ENCODE results near the gene NAALADL2. TPM values are rescaled to one million over a fixed set of nuclear protein-coding genes. Genes with fewer than 3 reads are reported as not detected.

Gene NAALADL2
- total RNA-seq, 1 donor from 2014 or later, result 9.9 TPM

- Mint-ChIP-seq H3K36me3 (no peaks in the 10 kb centered on the region), H3K4me3 (no peak overlapping the region), H3K4me1 (ENCODE audit: unreplicated experiment) (no peaks in the 10 kb centered on the region), H3K9me3 (peaks cover 5% of the 10 kb centered on the region), H3K27me3 (no peaks in the 10 kb centered on the region), H3K27ac (no peak overlapping the region)
- TF ChIP-seq CTCF (conservative IDR thresholded peaks at IDR 0.05), result no peak
- DNase-seq (ENCODE audit: extremely low spot score, unreplicated experiment), result no peak
Measured at GRCh38 chr3:175598740-175599139, 739.6 kb downstream of the NAALADL2 start.

GRCh38 chr3:175601521-175601920 lies 742.4 kb downstream of the NAALADL2 start:
- no peaks in the 10 kb centered on the region for H3K36me3 Mint-ChIP-seq
- H3K27ac Mint-ChIP-seq, result no peak overlapping the region
- no peak overlapping the region for H3K4me3 Mint-ChIP-seq
- DNase-seq (ENCODE audit: extremely low spot score, unreplicated experiment), result no peak
- H3K9me3 Mint-ChIP-seq, result no peaks in the 10 kb centered on the region
- no peaks in the 10 kb centered on the region for H3K27me3 Mint-ChIP-seq
- H3K4me1 Mint-ChIP-seq (ENCODE audit: unreplicated experiment), result peaks cover 8% of the 10 kb centered on the region
- TF ChIP-seq CTCF (conservative IDR thresholded peaks at IDR 0.05), result no peak

GRCh38 chr3:175605851-175606250 lies 746.7 kb downstream of the NAALADL2 start:
- H3K27ac Mint-ChIP-seq, result no peak overlapping the region
- H3K4me3 Mint-ChIP-seq, result no peak overlapping the region

DNA sequence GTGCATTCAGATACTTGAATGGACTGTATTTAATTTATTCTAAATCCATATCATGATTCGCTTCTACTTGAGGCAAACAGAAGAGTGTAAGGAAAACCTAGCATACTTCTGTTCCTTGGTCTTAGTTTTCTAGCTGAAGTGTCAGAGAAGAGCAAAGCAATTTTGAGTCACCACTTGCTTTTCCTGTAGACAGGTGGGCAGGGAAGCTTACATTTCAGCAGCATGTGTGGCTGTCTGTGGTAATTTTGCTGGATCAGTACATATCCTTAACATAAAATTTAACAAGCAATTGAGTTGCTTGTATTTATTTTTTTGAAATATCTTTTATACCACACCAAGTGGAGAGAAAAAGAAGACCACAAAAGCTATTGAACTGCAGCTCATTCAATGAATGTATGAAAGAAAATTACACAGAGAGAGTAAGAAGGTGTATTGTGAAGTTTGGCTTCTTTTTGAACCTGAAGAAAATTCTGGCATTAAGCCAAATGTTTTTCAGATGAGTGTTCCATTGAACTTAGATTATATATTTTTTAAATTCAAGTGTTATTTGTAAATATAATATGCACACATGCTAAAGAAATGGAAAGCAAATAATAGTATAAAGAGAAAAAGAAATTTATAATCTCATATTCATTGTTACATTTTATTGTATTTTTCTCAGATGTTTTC lies 747.6 kb downstream of the NAALADL2 start:
- no peak overlapping the region for H3K27ac Mint-ChIP-seq
- H3K36me3 Mint-ChIP-seq, result no peaks in the 10 kb centered on the region
- no peak for DNase-seq (ENCODE audit: extremely low spot score, unreplicated experiment)
- H3K4me1 Mint-ChIP-seq (ENCODE audit: unreplicated experiment), result peaks cover 12% of the 10 kb centered on the region
- no peak for TF ChIP-seq CTCF (conservative IDR thresholded peaks at IDR 0.05)
- H3K27me3 Mint-ChIP-seq, result no peaks in the 10 kb centered on the region
- H3K9me3 Mint-ChIP-seq, result no peaks in the 10 kb centered on the region
- H3K4me3 Mint-ChIP-seq, result no peak overlapping the region

More at GRCh38 chr3:175605851-175606250, 746.7 kb downstream of the NAALADL2 start:
- no peaks in the 10 kb centered on the region for H3K9me3 Mint-ChIP-seq
- no peaks in the 10 kb centered on the region for H3K27me3 Mint-ChIP-seq
- peaks cover 12% of the 10 kb centered on the region for H3K4me1 Mint-ChIP-seq (ENCODE audit: unreplicated experiment)
- no peak for TF ChIP-seq CTCF (conservative IDR thresholded peaks at IDR 0.05)
- DNase-seq (ENCODE audit: extremely low spot score, unreplicated experiment), result no peak
- H3K36me3 Mint-ChIP-seq, result no peaks in the 10 kb centered on the region

DNA sequence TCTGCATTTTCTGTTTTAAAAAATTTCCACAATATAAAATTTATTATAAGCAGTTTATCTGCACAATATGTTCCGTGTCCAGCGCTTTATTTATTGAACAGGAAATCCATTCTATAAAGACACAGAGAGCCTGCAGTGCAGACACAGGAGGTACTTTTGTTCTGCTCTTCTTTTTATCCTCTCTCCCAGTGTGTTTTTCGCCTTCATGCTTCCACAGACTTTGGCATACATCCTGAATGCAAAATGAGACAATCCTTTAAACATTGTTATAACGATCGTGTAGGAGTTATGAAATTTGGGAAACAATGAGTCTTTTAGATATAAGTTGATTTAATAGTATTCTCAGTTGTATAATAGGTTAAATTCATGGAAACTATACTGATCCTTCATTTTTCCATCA lies 749.2 kb downstream of the NAALADL2 start:
- H3K4me1 Mint-ChIP-seq (ENCODE audit: unreplicated experiment), result peaks cover 18% of the 10 kb centered on the region
- no peak for TF ChIP-seq CTCF (conservative IDR thresholded peaks at IDR 0.05)
- H3K27me3 Mint-ChIP-seq, result no peaks in the 10 kb centered on the region
- H3K36me3 Mint-ChIP-seq, result no peaks in the 10 kb centered on the region
- H3K27ac Mint-ChIP-seq, result no peak overlapping the region
- H3K4me3 Mint-ChIP-seq, result no peak overlapping the region
- H3K9me3 Mint-ChIP-seq, result no peaks in the 10 kb centered on the region
- no peak for DNase-seq (ENCODE audit: extremely low spot score, unreplicated experiment)

Measured in type B pancreatic cell (in vitro differentiated cells).